H1 (cell line): ENCODE measurements around the gene MAGT1. TPM values are rescaled to one million over a fixed set of nuclear protein-coding genes. Genes with fewer than 3 reads are reported as not detected.

Experiments
- BACH1 ChIP-seq: IDR thresholded peaks from 2 replicates; pipeline ENCODE4 v1.6.1; 2012; ENCODE audit warnings: low read length, improper control_type of control experiment
- BCL11A ChIP-seq, 2 experiments: IDR thresholded peaks; one replicate each; pipeline ENCODE4 v1.6.1; 2011; ENCODE audit warnings: low read depth in 2 of 2, low read length in 2 of 2, mild to moderate bottlenecking in 2 of 2
- BRCA1 ChIP-seq: IDR thresholded peaks from 2 replicates; pipeline ENCODE4 v1.6.1; 2012; ENCODE audit warnings: low read depth, low read length, improper control_type of control experiment
- CHD1 ChIP-seq: IDR thresholded peaks from 2 replicates; pipeline ENCODE4 v1.6.1; 2012; ENCODE audit warnings: low read depth, low read length, improper control_type of control experiment
- CHD2 ChIP-seq: IDR thresholded peaks from 2 replicates; pipeline ENCODE4 v1.6.1; 2012; ENCODE audit warnings: low read length, improper control_type of control experiment
- EZH2 ChIP-seq: fragments of 200-600 bp; sonication (generic); IDR thresholded peaks from 2 replicates; pipeline ENCODE4 v1.7.1; 2012; ENCODE audit warnings: low read depth, mild to moderate bottlenecking, moderate library complexity, low read length, inconsistent platforms; ENCODE audit not compliant: severe bottlenecking
- GABPA ChIP-seq: IDR thresholded peaks from 2 replicates; pipeline ENCODE4 v1.6.1; 2011; ENCODE audit warnings: mild to moderate bottlenecking, low read length, moderate library complexity, borderline replicate concordance; ENCODE audit not compliant: insufficient read depth
- GTF2F1 ChIP-seq: IDR thresholded peaks from 2 replicates; pipeline ENCODE4 v1.6.1; 2012; ENCODE audit warnings: low read depth, low read length, improper control_type of control experiment, borderline replicate concordance
- KDM1A ChIP-seq: fragments of 200-600, 300-600 bp; sonication (generic); IDR thresholded peaks from 2 replicates; pipeline ENCODE4 v1.7.1; 2016; ENCODE audit warnings: mild to moderate bottlenecking, low read length, borderline replicate concordance
- MAFK ChIP-seq: IDR thresholded peaks from 2 replicates; pipeline ENCODE4 v1.6.1; 2012; ENCODE audit warnings: low read depth, mild to moderate bottlenecking, improper control_type of control experiment, low read length
- NRF1 ChIP-seq: IDR thresholded peaks from 2 replicates; pipeline ENCODE4 v1.6.1; 2011; ENCODE audit warnings: mild to moderate bottlenecking, low read depth, low read length, improper control_type of control experiment
- PHF8 ChIP-seq: fragments of 200-600 bp; sonication (generic); conservative IDR thresholded peaks from 2 replicates; pipeline ENCODE4 v1.7.1; 2012; ENCODE audit warnings: low read depth, mild to moderate bottlenecking, inconsistent platforms, low read length, moderate library complexity
- POLR2A ChIP-seq, 2 experiments: IDR thresholded peaks; 1 replicate in 1 of 2; 2 replicates in 1 of 2; pipeline ENCODE4 v1.6.1; 2011; ENCODE audit warnings: low read depth in 2 of 2, low read length in 2 of 2, mild to moderate bottlenecking in 2 of 2; ENCODE audit errors: control extremely low read depth in 1 of 2
- POLR2AphosphoS5 ChIP-seq: IDR thresholded peaks from 2 replicates; pipeline ENCODE4 v1.6.1; 2011; ENCODE audit warnings: low read depth, low read length
- POU5F1 ChIP-seq: IDR thresholded peaks from 2 replicates; pipeline ENCODE4 v1.6.1; 2011; ENCODE audit warnings: low read depth, mild to moderate bottlenecking, low read length, moderate library complexity
- RBBP5 ChIP-seq: IDR thresholded peaks from 2 replicates; pipeline ENCODE4 v1.7.1; 2012; ENCODE audit warnings: low read depth, mild to moderate bottlenecking, inconsistent platforms, low read length, moderate library complexity, borderline replicate concordance
- SIN3A ChIP-seq, 2 experiments: IDR thresholded peaks in 1 of 2; conservative IDR thresholded peaks in 1 of 2; 2 replicates each; pipeline ENCODE4 v1.6.1; 2011 to 2012; ENCODE audit warnings: low read length in 2 of 2, improper control_type of control experiment in 1 of 2, low read depth in 1 of 2, mild to moderate bottlenecking in 1 of 2
- SIX5 ChIP-seq: IDR thresholded peaks from 2 replicates; pipeline ENCODE4 v1.6.1; 2011; ENCODE audit warnings: mild to moderate bottlenecking, low read depth, low read length
- TBP ChIP-seq: IDR thresholded peaks from 2 replicates; pipeline ENCODE4 v1.6.1; 2011; ENCODE audit warnings: low read depth, low read length, improper control_type of control experiment
- USF2 ChIP-seq: IDR thresholded peaks from 2 replicates; pipeline ENCODE4 v1.6.1; 2011; ENCODE audit warnings: low read length, improper control_type of control experiment
- polyA plus RNA-seq, 7 experiments: library from polyadenylated mRNA; depleted of rRNA in 3 of 7; stranded (reverse) in 5 of 7; unstranded in 2 of 7; fragments of >200 nt in 5 of 7; fragments of 200-250 nt in 2 of 7; gene quantifications; 1 replicate in 5 of 7; 2 replicates in 1 of 7; 4 replicates in 1 of 7; pipeline versions ENCODE4 v1.2.1 to v1.2.3, GENCODE V29; 2011 to 2013; ENCODE audit warnings: missing spikeins in 2 of 7, mixed read lengths in 2 of 7
- total RNA-seq: library from RNA; stranded (reverse); fragmentation: NEBNext Ultra II Directional; extraction: Animal tissue kit (Norgen Biotek cat#: 25700); gene quantifications from 2 replicates; pipeline ENCODE4 v1.2.1, GENCODE V29; 2021
- TF ChIP-seq, protein P1 (sequence below), 3 experiments: IDR thresholded peaks; 1 replicate in 2 of 3; 2 replicates in 1 of 3; pipeline versions ENCODE4 v1.5.1 to v1.6.1; 2011; ENCODE audit warnings: low read length in 3 of 3, mild to moderate bottlenecking in 3 of 3, inconsistent platforms in 2 of 3, low read depth in 1 of 3, moderate library complexity in 1 of 3; ENCODE audit not compliant: insufficient read depth in 1 of 3; ENCODE audit errors: control extremely low read depth in 1 of 3

MAGT1 gene
- total and polyA plus RNA-seq, 2 of the 8 experiments (the other 6 are each of a cell fraction or from before 2014, with no cell fraction given): 14.4 to 47.6 TPM

GRCh38 chrX:77785486-77786364 lies 109.5 kb downstream of the MAGT1 start, which contains the start of gene ATRX (continued):
- no peak for TF ChIP-seq GABPA
- no peak for TF ChIP-seq POU5F1
- TF ChIP-seq SIN3A (conservative IDR thresholded peaks at IDR 0.05 in 1 of 2, IDR thresholded peaks at IDR 0.05 in 1 of 2; ENCODE audit: low read depth in 1 of 2, low read length in 2 of 2): no peak
- TF ChIP-seq POLR2AphosphoS5: peak; percentile 87
- no peak for TF ChIP-seq RBBP5
- TF ChIP-seq GTF2F1: no peak
- TF ChIP-seq SIX5: no peak
- no peak for TF ChIP-seq MAFK
- TF ChIP-seq BRCA1: no peak
- peak; percentile 65 to 95 for TF ChIP-seq POLR2A (IDR thresholded peaks at IDR 0.05; ENCODE audit: control extremely low read depth in 1 of 2, low read depth in 2 of 2, low read length in 2 of 2)
- no peak for TF ChIP-seq NRF1
- no peak for TF ChIP-seq EZH2
- no peak for TF ChIP-seq BACH1
- TF ChIP-seq, protein P1, sequence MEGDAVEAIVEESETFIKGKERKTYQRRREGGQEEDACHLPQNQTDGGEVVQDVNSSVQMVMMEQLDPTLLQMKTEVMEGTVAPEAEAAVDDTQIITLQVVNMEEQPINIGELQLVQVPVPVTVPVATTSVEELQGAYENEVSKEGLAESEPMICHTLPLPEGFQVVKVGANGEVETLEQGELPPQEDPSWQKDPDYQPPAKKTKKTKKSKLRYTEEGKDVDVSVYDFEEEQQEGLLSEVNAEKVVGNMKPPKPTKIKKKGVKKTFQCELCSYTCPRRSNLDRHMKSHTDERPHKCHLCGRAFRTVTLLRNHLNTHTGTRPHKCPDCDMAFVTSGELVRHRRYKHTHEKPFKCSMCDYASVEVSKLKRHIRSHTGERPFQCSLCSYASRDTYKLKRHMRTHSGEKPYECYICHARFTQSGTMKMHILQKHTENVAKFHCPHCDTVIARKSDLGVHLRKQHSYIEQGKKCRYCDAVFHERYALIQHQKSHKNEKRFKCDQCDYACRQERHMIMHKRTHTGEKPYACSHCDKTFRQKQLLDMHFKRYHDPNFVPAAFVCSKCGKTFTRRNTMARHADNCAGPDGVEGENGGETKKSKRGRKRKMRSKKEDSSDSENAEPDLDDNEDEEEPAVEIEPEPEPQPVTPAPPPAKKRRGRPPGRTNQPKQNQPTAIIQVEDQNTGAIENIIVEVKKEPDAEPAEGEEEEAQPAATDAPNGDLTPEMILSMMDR (IDR thresholded peaks at IDR 0.05; ENCODE audit: control extremely low read depth in 1 of 3, insufficient read depth in 1 of 3, low read depth in 1 of 3, low read length in 3 of 3): no peak
- TF ChIP-seq BCL11A (IDR thresholded peaks at IDR 0.05; ENCODE audit: low read depth in 2 of 2, low read length in 2 of 2): no peak
- no peak for TF ChIP-seq CHD1
- TF ChIP-seq USF2: no peak
- no peak for TF ChIP-seq KDM1A
- peak; percentile 87 for TF ChIP-seq PHF8
- 0 out of 2 replicates have a peak, but pooled peaks have one; percentile 21 for TF ChIP-seq CHD2
- peak; percentile 89 for TF ChIP-seq TBP
